ENCODE measurements around the gene GPR68.
"Not testable (repeated sequence)": the region's sequence is repeated elsewhere in the genome, so short reads cannot be mapped to it uniquely, and the experiment has no call there.

The GPR68 gene

GRCh38 chr14:91270188-91270587, 25.7 kb upstream of the GPR68 start:
- Histone ChIP-seq H3K36me3 (ENCODE audit: control insufficient read depth, insufficient read depth, low read length) (peaks cover 6% of the 10 kb centered on the region), H3K27me3 (ENCODE audit: control insufficient read depth, insufficient read depth, low read length) (no peaks in the 10 kb centered on the region), H3K27ac (ENCODE audit: low read depth, low read length) (no peak overlapping the region), H3K4me1 (ENCODE audit: control insufficient read depth, insufficient read depth, low read length) (no peaks in the 10 kb centered on the region), H3K4me3 (ENCODE audit: low read length) (no peak overlapping the region), H3K9ac (ENCODE audit: low read length) (no peak overlapping the region)

- Histone ChIP-seq H3K36me3 (ENCODE audit: control insufficient read depth, insufficient read depth, low read length) (peaks cover 6% of the 10 kb centered on the region), H3K27ac (ENCODE audit: low read depth, low read length) (no peak overlapping the region), H3K9ac (ENCODE audit: low read length) (no peak overlapping the region), H3K4me1 (ENCODE audit: control insufficient read depth, insufficient read depth, low read length) (no peaks in the 10 kb centered on the region), H3K4me3 (ENCODE audit: low read length) (no peak overlapping the region), H3K27me3 (ENCODE audit: control insufficient read depth, insufficient read depth, low read length) (no peaks in the 10 kb centered on the region)
These were observed 24.8 kb upstream of the GPR68 start for GRCh38 chr14:91269076-91269991.

GRCh38 chr14:91267965-91268437, 23.5 kb upstream of the GPR68 start:
- Histone ChIP-seq H3K4me3 (ENCODE audit: low read length) (no peak overlapping the region), H3K27me3 (ENCODE audit: control insufficient read depth, insufficient read depth, low read length) (peaks cover 3% of the 10 kb centered on the region), H3K4me1 (ENCODE audit: control insufficient read depth, insufficient read depth, low read length) (no peaks in the 10 kb centered on the region), H3K27ac (ENCODE audit: low read depth, low read length) (no peak overlapping the region), H3K9ac (ENCODE audit: low read length) (no peak overlapping the region), H3K36me3 (ENCODE audit: control insufficient read depth, insufficient read depth, low read length) (peaks cover 6% of the 10 kb centered on the region)

DNA sequence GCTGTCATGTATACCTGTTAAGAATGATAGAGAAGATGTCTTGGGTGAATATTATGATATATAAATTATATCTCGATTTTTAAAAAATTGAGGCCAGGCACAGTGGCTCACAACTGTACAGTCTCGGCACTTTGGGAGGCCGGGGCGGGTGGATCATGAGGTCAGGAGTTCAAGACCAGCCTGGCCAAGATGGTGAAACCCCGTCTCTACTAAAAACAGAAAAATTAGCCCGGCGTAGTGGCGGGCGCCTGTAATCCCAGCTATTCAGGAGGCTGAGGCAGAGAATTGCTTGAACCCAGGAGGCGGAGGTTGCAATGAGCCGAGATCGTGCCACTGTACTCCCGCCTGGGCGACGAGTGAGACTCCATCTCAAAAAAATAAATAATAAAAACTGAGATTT, 21.8 kb upstream of the GPR68 start:
- H3K9ac ChIP-seq (ENCODE audit: low read length); H3K27ac ChIP-seq (ENCODE audit: low read depth, low read length); H3K27me3 ChIP-seq (ENCODE audit: control insufficient read depth, insufficient read depth, low read length); H3K4me3 ChIP-seq (ENCODE audit: low read length); H3K4me1 ChIP-seq (ENCODE audit: control insufficient read depth, insufficient read depth, low read length); H3K36me3 ChIP-seq (ENCODE audit: control insufficient read depth, insufficient read depth, low read length): not testable (repeated sequence)

GRCh38 chr14:91265404-91265803, 20.9 kb upstream of the GPR68 start:
- Histone ChIP-seq H3K36me3 (ENCODE audit: control insufficient read depth, insufficient read depth, low read length) (no peaks in the 10 kb centered on the region), H3K4me3 (ENCODE audit: low read length) (no peak overlapping the region), H3K9ac (ENCODE audit: low read length) (no peak overlapping the region), H3K27ac (ENCODE audit: low read depth, low read length) (no peak overlapping the region), H3K4me1 (ENCODE audit: control insufficient read depth, insufficient read depth, low read length) (no peaks in the 10 kb centered on the region), H3K27me3 (ENCODE audit: control insufficient read depth, insufficient read depth, low read length) (peaks cover 3% of the 10 kb centered on the region)

GRCh38 chr14:91264151-91265150, 19.9 kb upstream of the GPR68 start:
- Histone ChIP-seq H3K4me3 (ENCODE audit: low read length) (peak overlapping the region; percentile 42), H3K27me3 (ENCODE audit: control insufficient read depth, insufficient read depth, low read length) (peaks cover 3% of the 10 kb centered on the region), H3K36me3 (ENCODE audit: control insufficient read depth, insufficient read depth, low read length) (no peaks in the 10 kb centered on the region), H3K9ac (ENCODE audit: low read length) (no peak overlapping the region), H3K27ac (ENCODE audit: low read depth, low read length) (no peak overlapping the region), H3K4me1 (ENCODE audit: control insufficient read depth, insufficient read depth, low read length) (no peaks in the 10 kb centered on the region)

GRCh38 chr14:91263329-91263728, 18.8 kb upstream of the GPR68 start:
- Histone ChIP-seq H3K27me3 (ENCODE audit: control insufficient read depth, insufficient read depth, low read length) (peaks cover 3% of the 10 kb centered on the region), H3K9ac (ENCODE audit: low read length) (no peak overlapping the region), H3K4me1 (ENCODE audit: control insufficient read depth, insufficient read depth, low read length) (no peaks in the 10 kb centered on the region), H3K36me3 (ENCODE audit: control insufficient read depth, insufficient read depth, low read length) (no peaks in the 10 kb centered on the region), H3K4me3 (ENCODE audit: low read length) (no peak overlapping the region), H3K27ac (ENCODE audit: low read depth, low read length) (no peak overlapping the region)

DNA sequence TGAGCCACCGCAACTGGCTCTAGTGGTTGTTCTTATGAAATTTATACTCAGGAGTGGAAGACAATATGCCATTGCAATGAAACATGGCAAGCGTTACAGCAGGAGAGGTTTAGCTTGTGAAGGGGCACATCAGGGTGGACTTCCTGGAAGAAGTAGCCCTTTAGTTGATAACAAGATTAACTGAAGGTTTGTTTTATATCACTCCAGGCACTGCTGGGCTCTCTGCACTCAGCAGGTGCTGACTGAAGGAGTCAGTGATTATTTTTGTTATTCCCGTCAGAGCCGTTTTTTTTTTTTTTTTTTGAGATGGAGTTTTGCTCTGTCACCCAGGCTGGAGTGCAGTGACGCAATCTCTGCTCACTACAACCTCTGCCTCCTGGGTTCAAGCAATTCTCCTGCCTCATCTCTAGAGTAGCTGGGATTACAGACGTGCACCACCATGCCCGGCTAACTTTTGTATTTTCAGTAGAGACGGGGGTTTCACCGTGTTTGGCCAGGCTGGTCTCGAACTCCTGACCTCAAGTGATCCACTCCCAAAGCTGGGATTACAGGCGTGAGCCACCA, 17.6 kb upstream of the GPR68 start:
- no peaks in the 10 kb centered on the region for H3K36me3 ChIP-seq (ENCODE audit: control insufficient read depth, insufficient read depth, low read length)
- H3K27ac ChIP-seq (ENCODE audit: low read depth, low read length), result no peak overlapping the region

DNA sequence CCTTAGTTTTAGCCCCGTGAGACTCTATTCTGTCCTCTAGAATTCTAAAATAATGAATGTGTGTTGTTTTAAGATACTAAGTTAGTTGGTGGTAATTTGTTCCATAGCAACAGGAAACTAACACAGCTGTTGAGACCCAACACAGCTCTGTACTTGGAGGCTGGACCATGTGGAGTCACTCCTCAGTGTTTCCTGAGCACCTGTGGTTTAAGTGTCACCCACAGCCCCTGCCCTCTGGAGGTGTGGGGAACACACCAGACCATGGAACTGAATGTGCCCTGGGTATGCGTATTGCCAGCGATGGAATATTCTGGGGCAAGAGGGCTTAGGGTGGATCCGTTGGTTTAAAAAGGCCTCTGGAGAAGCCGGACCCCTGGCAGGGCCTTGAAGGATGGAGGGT, 16.6 kb upstream of the GPR68 start:
- Histone ChIP-seq H3K36me3 (ENCODE audit: control insufficient read depth, insufficient read depth, low read length) (no peaks in the 10 kb centered on the region), H3K9ac (ENCODE audit: low read length) (no peak overlapping the region), H3K4me1 (ENCODE audit: control insufficient read depth, insufficient read depth, low read length) (peaks cover 8% of the 10 kb centered on the region), H3K27me3 (ENCODE audit: control insufficient read depth, insufficient read depth, low read length) (peaks cover 3% of the 10 kb centered on the region), H3K4me3 (ENCODE audit: low read length) (no peak overlapping the region), H3K27ac (ENCODE audit: low read depth, low read length) (no peak overlapping the region)

More for the DNA sequence above, 17.6 kb upstream of the GPR68 start:
- Histone ChIP-seq H3K9ac (ENCODE audit: low read length) (no peak overlapping the region), H3K4me3 (ENCODE audit: low read length) (no peak overlapping the region), H3K27me3 (ENCODE audit: control insufficient read depth, insufficient read depth, low read length) (peaks cover 3% of the 10 kb centered on the region), H3K4me1 (ENCODE audit: control insufficient read depth, insufficient read depth, low read length) (no peaks in the 10 kb centered on the region)

DNA sequence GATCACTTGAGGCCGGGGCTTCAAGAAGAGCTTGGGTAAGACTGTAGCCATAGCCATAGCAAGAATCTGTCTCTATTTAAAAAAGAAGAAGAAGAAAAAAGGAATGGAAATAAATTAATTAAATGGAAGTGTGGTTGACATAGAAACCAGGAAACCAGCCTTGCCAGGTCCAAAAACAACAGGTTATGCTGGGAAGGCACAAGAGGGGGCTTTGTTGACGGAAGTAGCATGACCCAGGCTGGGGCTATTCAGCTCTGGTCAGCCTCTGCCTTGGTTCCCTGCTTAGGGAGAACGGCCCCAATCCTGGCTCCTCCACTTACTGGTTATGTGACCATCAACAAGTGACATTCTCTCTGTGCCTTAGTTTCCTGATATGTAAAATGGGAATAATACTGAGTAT, 14.4 kb upstream of the GPR68 start:
- H3K4me1 ChIP-seq (ENCODE audit: control insufficient read depth, insufficient read depth, low read length), result peaks cover 10% of the 10 kb centered on the region
- H3K36me3 ChIP-seq (ENCODE audit: control insufficient read depth, insufficient read depth, low read length), result no peaks in the 10 kb centered on the region
- peaks cover under 1% of the 10 kb centered on the region for H3K27me3 ChIP-seq (ENCODE audit: control insufficient read depth, insufficient read depth, low read length)
- no peak overlapping the region for H3K27ac ChIP-seq (ENCODE audit: low read depth, low read length)
- H3K9ac ChIP-seq (ENCODE audit: low read length), result no peak overlapping the region
- H3K4me3 ChIP-seq (ENCODE audit: low read length), result no peak overlapping the region

DNA sequence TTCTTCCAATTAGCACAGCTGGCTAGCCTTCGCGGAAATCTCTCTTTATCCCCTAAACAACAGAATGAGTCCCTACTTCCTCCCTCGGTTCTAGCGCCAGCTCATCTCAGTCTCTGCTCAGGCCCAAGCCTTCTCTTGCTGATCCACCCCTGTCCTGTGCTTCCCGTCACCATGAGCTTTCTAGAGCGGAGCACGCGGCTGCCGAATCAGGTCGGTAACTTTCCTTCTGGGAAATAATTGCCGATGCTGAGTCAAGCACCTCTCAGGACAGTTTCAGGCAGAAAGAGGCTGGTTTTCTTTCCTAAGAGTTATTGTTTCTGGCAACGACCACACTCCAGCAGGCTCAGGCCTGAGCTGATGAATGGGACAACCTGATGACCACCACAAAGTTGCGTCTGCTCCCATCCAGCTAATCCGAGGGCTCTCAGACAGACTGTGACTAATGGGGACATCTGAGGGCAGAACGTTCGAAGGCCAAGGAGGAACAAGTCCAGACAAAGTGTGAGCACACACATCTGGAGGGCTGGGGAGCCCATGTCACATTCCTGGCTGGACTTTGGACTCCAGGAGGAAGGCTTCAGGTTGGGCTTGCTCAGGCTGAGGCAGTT, 13.6 kb upstream of the GPR68 start:
- H3K9ac ChIP-seq (ENCODE audit: low read length), result no peak overlapping the region
- H3K36me3 ChIP-seq (ENCODE audit: control insufficient read depth, insufficient read depth, low read length), result no peaks in the 10 kb centered on the region
- no peak overlapping the region for H3K4me3 ChIP-seq (ENCODE audit: low read length)
- no peaks in the 10 kb centered on the region for H3K27me3 ChIP-seq (ENCODE audit: control insufficient read depth, insufficient read depth, low read length)
- H3K4me1 ChIP-seq (ENCODE audit: control insufficient read depth, insufficient read depth, low read length), result peaks cover 10% of the 10 kb centered on the region
- peak overlapping the region; percentile 65 for H3K27ac ChIP-seq (ENCODE audit: low read depth, low read length)

Measured in rectal smooth muscle tissue (tissue), 1 donor.